T-helper 9 cell (primary cell): ENCODE measurements around the gene GNB1L.
A peak's percentile ranks its signal among the peaks of the same experiment; 100 is the strongest.

ENCODE experiments used
- DNase-seq: peaks from one replicate; pipeline ENCODE4 v3.0.0-alpha.2; 2020

The GNB1L gene

GRCh38 chr22:19859861-19860510 is 5.3 kb upstream of the GNB1L start:
- DNase-seq: no peak

DNA sequence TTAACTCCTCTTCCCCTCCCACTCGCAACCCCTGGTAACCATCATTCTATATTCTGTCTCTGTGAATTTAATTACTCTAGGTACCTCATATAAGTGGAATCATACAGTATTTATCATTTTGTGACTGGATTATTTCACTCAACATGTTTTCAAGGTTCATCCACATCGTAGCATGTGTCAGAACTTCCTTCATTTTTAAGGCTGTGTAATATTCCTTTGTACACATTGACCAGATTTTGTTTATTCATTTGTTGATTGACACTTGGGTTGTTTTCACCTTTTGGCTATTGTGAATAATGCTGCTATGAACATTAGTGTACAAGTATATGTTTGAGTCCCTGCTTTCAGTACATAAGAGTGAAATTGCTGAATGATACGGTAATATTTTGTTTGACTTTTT is 2.7 kb upstream of the GNB1L start:
- no peak for DNase-seq

GRCh38 chr22:19855504-19856409 is 1.1 kb upstream of the GNB1L start:
- peak; percentile 36 for DNase-seq

- no peak for DNase-seq
These were observed 546 bp downstream of the GNB1L start for GRCh38 chr22:19853879-19854777.

GRCh38 chr22:19853058-19853878 is 1.4 kb downstream of the GNB1L start:
- DNase-seq: no peak

DNA sequence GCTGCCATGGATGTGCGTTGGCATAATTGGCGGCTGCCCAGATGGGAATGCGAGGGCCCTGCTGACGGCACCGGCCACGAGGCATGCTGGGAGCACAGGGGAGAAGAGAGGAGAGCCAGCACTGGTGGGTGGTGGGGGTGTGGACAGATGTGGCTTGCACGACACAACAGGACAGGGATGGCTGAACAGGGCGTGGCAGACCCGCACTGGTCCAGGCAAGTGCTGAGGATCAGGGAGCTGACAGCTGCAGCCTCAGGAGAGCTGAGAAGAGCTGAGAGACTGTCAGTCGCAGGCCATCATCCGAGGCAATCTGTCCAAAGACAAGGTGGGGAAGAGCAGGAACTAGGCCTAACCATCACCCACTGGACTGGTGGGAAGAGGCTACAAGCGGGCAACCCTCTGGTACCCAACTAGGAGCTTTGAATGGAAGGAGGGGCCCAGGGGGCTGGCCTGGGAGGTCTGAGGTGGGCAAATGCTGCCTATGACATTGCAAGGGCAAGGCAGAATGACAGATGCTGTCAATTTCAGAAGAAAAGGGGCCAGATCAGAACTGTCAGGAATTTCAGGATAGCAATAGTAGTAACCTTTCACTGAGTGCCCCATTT is 2.4 kb downstream of the GNB1L start:
- DNase-seq: no peak

GRCh38 chr22:19851291-19852176 is 3.1 kb downstream of the GNB1L start:
- no peak for DNase-seq

DNA sequence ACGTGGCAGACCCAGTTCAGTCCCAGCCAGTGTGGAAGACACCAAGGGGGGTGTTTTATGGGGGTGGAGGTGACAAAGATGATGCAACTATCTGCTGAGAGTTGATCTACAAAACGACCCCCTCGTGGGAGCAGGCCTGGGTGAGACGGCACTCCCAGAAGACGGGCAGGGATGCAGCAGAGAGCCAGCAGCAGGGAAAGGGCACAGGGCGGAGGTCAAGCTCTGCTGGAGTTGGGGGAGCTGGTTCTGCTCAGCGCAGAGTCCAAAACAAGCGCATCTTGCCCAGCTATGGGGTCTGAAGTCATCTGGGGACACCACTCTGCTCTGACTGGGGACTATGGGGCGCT is 3.9 kb downstream of the GNB1L start:
- no peak for DNase-seq

DNA sequence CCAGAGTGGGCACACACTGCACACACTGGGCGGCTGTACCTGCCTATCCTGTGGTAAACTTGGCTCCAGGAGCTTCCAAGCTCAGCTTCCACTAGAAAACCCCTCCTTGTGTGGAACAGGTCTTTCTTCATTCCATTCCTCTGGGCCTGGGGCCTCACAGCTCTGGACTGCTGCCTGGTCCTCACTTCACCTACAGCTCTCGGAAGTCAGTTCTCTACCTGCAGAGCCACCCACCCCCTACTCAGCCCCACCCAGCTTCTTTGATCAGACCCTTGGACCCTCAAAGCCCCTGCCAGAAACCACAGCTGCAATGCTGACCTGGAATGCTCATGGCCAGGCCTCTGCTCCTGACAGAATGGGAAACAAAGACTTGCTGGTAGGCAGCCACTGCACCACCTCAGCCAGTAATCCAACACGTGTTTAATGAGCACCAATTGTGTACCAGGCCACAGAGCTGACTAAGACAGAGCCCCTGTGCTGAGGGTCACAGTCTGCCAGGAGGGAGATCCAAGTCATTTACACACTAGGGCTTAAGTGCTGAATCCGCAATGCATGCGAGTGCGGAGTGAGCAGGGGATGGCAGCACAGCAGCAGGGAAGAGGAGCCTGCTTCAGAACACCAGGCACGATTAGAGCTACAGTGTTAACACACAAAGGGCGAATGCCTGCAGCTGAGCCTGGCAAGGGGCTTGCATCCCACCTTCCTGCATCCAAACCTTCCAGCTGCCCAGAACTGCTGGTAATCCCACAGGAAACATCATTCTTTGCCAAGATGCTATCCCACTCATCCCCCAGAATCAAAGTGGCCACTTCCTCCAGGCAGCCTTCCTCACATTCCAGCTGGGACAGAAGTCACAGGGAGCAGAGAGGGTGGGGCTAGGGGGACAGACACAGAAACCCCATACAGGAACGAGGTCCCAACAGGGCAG is 4.6 kb downstream of the GNB1L start:
- no peak for DNase-seq

- no peak for DNase-seq
These were observed 6.1 kb downstream of the GNB1L start for GRCh38 chr22:19848298-19849224.

- no peak for DNase-seq
These were observed 7.4 kb downstream of the GNB1L start for GRCh38 chr22:19847345-19847632.

DNA sequence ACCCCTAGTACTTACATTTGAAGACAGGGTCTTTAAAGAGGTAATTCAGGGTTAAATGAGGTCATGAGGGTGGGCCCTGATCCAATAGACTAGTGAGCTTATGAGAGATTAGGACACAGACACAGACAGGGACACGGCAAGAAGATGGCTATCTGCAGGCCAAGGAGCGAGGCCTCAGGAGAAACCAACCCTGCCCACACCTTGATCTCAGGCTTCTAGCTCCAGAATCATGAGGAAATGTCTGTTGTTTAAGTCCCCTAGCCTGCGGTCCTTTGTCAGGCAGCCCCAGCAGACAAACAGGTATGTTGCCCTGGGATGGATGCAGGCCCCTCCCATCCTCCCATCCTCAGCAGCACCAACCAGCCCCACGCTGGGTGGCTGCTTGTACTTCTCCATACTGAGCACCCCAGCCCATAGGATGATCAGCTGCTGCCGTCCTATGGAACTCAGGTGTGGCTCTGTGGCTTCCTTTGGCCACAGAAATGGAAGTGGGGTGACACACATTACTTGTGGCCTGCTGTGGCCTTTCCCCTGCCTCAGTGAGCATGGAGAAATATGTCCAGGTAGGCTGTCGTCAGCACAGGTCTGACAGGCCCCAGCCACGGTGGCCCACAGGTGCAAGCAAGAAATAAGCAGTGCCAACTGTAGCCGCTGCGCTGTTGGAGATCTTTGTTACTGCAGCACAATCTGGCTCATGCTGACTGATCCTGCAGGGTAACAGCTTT is 7.9 kb downstream of the GNB1L start:
- no peak for DNase-seq

- DNase-seq: no peak
These were observed 9.5 kb downstream of the GNB1L start for GRCh38 chr22:19845054-19845722.

DNA sequence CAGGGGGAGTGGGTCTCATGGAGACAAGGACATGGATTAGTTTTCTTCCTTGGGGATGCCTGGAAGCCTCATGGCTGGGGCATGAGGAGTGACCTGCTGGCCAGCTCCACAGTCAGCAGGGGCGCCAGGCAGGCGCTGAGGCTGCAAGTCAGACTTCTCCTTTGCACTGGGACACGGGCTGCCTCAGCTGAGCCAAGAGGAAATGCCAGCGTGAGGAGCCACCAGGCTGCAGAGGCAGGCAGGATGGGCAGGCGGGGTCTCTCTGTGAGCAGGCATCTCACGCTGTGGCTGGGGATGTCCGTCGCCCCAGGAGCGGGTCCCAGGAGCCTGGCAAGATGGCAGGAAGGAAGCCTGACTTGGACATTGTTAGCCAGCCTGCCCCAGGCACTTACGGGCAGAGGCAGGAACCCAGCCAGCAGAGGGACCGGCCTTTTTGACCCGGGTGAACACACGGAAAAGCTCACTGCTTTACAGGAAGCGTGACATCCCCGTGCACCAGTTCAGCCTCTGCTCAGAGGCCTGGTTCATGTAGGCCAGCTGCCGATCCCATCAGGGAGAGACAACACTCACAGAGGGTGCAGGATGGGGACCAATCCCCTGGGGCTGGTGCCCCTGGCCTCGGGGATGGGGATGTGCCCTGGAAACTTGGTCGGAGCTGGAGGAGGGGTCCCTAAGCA is 10.2 kb downstream of the GNB1L start:
- DNase-seq: no peak

- no peak for DNase-seq
These were observed 10.8 kb downstream of the GNB1L start for GRCh38 chr22:19843857-19844376.

DNA sequence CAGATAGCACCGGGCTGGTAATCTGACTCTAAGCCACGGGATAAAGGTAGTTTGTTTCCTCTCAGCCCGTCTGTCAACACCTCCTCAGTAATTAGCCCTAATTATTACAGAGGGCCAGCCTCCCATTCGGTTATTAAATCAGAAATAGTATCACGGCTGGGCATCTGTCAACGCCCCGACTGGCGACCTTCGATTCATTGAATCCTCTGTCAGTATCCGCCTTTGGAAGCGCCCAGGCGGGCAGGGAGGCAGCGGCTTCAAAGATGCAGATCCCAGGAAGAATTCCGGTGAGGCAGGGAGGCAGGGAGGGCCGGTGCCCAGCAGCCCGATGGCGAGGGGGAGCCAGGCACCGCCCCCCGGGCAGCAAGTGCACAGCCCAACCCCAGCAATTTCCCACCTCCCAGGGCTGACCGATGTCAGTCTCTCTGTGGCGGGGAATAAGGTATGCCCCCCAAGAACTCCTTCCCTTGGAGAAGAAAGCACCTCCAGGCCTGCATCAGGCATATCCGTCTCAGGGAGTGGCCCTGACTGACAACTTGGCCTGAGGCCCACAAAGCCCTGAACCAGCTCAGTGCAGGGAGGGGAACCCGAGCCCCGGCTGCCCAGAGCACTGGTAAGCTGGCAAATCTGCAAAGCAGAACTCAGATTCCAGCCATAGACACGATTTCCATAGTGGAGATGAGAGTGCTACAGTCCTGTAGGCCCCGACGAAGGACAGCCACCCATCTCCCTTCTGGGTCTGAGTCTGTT is 11.4 kb downstream of the GNB1L start:
- no peak for DNase-seq
